Pancreas (tissue), 10 donors: Measurements from ENCODE around the gene SOCS6. TPM values are rescaled to one million over a fixed set of nuclear protein-coding genes. Genes with fewer than 3 reads are reported as not detected.

Experiments
- ATAC-seq, 4 donors: fragments of 200-7000 bp; cut with Tn5 transposase; one replicate each; pipeline versions ENCODE4 v1.8.0 to v1.9.1; 2020; ENCODE audit warnings: mild to moderate bottlenecking in 4 of 4, moderate library complexity in 4 of 4
- DNase-seq, 6 donors: peaks; one replicate each; pipeline ENCODE4 v3.0.0-alpha.2; 2020
- FAIRE-seq: peaks from 2 replicates; lab custom pipeline; 2012; peaks lifted over from hg19 to GRCh38; lab: Jason Lieb, UNC
- H3K27ac ChIP-seq, 4 donors: fragments of 200-600 bp; sonication (generic); 1 replicate in 3 of 4; 2 replicates in 1 of 4; pipeline versions ENCODE4 v1.5.0 to v1.8.0; 2020
- H3K27me3 ChIP-seq, 4 donors: fragments of 200-600 bp; one replicate each; pipeline ENCODE4 v1.8.0; 2021
- H3K36me3 ChIP-seq, 3 donors: fragments of 200-600 bp; sonication (generic) in 1 of 3; one replicate each; pipeline versions ENCODE4 v1.5.0 to v1.8.0; 2020 to 2021
- H3K4me1 ChIP-seq, 3 donors: fragments of 200-600 bp; one replicate each; pipeline ENCODE4 v1.8.0; 2021
- H3K4me3 ChIP-seq, 4 donors: fragments of 200-600 bp; sonication (generic) in 2 of 4; one replicate each; pipeline versions ENCODE4 v1.5.0 to v1.8.0; 2020 to 2021
- H3K9me3 ChIP-seq, 4 donors: fragments of 200-600 bp; one replicate each; pipeline ENCODE4 v1.8.0; 2021
- WGBS, 2 donors: extraction: QIAGEN DNeasy Blood & Tissue Kit; methylation state at CpG; one replicate each; pipeline ENCODE4 v1.1.7; 2013; 5-methylcytosine and 5-hydroxymethylcytosine counted together
- intact Hi-C, 3 donors: fragments of 100-400 bp; cut with DNase I; formaldehyde crosslinking; loops; one replicate each; pipeline versions ENCODE4 v1.11.1 to v1.14.2; 2022
- polyA plus RNA-seq, 2 donors: library from polyadenylated mRNA; stranded (reverse); fragments of 200-250 nt; gene quantifications; one replicate each; pipeline ENCODE4 v1.2.3, GENCODE V29; 2013
- total RNA-seq, 6 donors: library from RNA; stranded (reverse); fragmentation: NEBNext Ultra II Directional in 4 of 6; extraction: Animal tissue kit (Norgen Biotek cat#: 25700) in 4 of 6; gene quantifications; one replicate each; pipeline versions ENCODE4 v1.2.1 to v1.2.4, GENCODE V29; 2021 to 2023
- TF ChIP-seq, protein P1 (sequence below), 4 donors: fragments of 200-600 bp; sonication (generic) in 3 of 4; IDR thresholded peaks; one replicate each; pipeline versions ENCODE4 v1.5.0 to v1.8.0; 2021; ENCODE audit warnings: antibody characterized with exemption in 4 of 4
- donor health status: healthy with polysubstance abuse.
- donor health status: DM: no; HTN: no; CAD: no; lungs with moderate emphysema.
- donor health status: DM: no; HTN: no; CAD: no.
- donor health status: control.
- donor health status: control.
- donor health status: Bipolar disorder and iron deficiency.
- donor health status: DM: yes; HTN: yes; CAD: no.
- donor health status: DM: no; HTN: no; CAD: no.
- donor health status: DM: no; HTN: no; CAD: no.
- donor health status: DM: yes; HTN: yes; CAD: no.

The SOCS6 gene
- total and polyA plus RNA-seq, 8 donors = 3.0 to 18.8 (median 8.0) TPM

DNA sequence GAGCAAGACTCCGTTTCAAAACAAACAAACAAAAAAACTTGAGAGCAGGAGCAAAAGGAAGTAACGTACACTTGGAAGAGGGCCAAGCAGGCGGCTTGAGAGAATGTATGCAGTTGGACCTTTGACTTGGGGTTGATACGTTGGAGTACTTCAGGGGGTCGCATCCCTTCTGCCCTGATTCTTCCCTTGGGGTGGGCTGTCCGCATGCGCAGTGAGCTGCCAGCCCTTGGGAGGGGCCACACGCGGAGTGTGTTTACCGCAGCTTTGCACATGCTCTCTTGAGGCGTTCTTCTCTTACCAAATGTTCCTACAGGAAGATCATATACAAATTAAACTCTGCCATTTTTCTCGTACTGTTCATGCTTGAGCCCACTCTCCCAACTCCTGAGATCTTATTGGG is 38.1 kb upstream of the SOCS6 start:
- no peak for DNase-seq
- no peak for ATAC-seq
- 80 to 81% methylated on average over 12 of the region's 12 CpGs for WGBS, 2 donors
- intact Hi-C loops = no loop called here
- TF ChIP-seq, protein P1, sequence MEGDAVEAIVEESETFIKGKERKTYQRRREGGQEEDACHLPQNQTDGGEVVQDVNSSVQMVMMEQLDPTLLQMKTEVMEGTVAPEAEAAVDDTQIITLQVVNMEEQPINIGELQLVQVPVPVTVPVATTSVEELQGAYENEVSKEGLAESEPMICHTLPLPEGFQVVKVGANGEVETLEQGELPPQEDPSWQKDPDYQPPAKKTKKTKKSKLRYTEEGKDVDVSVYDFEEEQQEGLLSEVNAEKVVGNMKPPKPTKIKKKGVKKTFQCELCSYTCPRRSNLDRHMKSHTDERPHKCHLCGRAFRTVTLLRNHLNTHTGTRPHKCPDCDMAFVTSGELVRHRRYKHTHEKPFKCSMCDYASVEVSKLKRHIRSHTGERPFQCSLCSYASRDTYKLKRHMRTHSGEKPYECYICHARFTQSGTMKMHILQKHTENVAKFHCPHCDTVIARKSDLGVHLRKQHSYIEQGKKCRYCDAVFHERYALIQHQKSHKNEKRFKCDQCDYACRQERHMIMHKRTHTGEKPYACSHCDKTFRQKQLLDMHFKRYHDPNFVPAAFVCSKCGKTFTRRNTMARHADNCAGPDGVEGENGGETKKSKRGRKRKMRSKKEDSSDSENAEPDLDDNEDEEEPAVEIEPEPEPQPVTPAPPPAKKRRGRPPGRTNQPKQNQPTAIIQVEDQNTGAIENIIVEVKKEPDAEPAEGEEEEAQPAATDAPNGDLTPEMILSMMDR (IDR thresholded peaks at IDR 0.05) = no peak
- Histone ChIP-seq H3K9me3 (no peaks in the 10 kb centered on the region), H3K4me1 (no peaks in the 10 kb centered on the region), H3K36me3 (no peaks in the 10 kb centered on the region), H3K4me3 (no peak overlapping the region), H3K27me3 (no peaks in the 10 kb centered on the region), H3K27ac (no peak overlapping the region)
- no peak for FAIRE-seq

DNA sequence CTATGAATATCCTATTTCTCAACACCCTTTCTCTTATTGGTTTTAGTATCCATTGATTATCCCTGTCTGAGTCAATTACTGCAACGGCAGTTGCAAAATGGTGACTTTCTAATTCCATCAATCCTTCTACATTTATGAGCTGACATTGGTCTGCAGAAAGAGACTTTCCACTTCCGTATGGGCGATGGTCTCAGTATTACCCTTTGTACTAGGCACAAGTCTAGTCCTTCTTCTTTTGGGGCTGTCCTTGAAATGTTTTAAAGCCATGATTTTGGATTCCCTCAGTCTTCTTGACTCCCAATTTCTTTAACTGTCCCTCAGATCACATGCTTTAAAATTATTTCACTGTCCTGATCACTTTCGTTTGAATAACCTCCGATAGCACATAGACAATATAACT is 32.7 kb upstream of the SOCS6 start:
- FAIRE-seq (no peak), ATAC-seq (no peak), DNase-seq (no peak)
- intact Hi-C loops = no loop called here
- Histone ChIP-seq H3K27ac (no peak overlapping the region), H3K27me3 (no peaks in the 10 kb centered on the region), H3K4me1 (no peaks in the 10 kb centered on the region), H3K4me3 (no peak overlapping the region), H3K36me3 (no peaks in the 10 kb centered on the region), H3K9me3 (no peaks in the 10 kb centered on the region)
- WGBS, 2 donors = 54 to 66% methylated on average over 5 of the region's 5 CpGs
- TF ChIP-seq, protein P1 (IDR thresholded peaks at IDR 0.05) = no peak

DNA sequence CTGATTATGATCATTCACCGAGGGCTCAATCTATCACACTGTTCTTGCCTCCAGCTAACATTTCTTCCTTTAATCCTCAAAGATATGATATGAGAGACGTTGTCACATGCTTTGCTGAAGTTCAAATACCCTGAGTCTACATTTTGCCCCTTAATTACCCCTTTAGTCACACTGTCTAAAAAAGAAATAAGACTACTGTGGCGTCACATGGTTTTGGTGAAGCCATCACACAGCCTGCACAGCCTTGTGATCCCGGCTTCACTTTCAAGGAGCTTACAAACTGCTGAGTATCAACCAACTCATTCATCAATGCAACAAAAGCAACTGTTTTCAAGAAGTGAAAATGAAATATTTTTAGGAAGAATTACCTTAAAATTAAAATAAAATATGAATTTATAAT is 31.9 kb upstream of the SOCS6 start:
- Histone ChIP-seq H3K4me1 (no peaks in the 10 kb centered on the region), H3K9me3 (no peaks in the 10 kb centered on the region), H3K27me3 (no peaks in the 10 kb centered on the region), H3K4me3 (no peak overlapping the region), H3K36me3 (no peaks in the 10 kb centered on the region), H3K27ac (no peak overlapping the region)
- intact Hi-C loops = no loop called here
- FAIRE-seq (no peak), ATAC-seq (peak in 1 of 4 donors; percentile 42), DNase-seq (no peak)
- WGBS, 2 donors = 33 to 34% methylated on average over 4 of the region's 4 CpGs
- TF ChIP-seq, protein P1 (IDR thresholded peaks at IDR 0.05) = no peak

DNA sequence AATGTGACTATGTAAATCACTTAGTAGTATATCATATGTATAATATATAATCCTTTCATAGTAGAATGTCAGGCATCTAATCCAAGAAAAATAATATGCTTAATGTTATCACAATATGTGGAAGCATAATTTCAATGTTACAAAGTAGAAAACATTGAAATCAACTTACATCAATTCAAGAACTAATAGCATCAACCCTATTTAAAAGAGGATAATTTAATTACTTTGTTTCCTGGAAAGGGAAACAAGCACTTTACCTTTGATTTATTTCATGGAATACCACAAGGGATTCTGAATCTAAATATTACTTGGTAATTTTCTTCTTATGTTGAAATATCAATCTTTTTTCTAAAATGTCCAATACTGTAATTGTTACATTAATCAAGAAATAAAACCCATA is 30.6 kb upstream of the SOCS6 start:
- Histone ChIP-seq H3K9me3 (no peaks in the 10 kb centered on the region), H3K27me3 (no peaks in the 10 kb centered on the region), H3K36me3 (no peaks in the 10 kb centered on the region), H3K27ac (no peak overlapping the region), H3K4me1 (no peaks in the 10 kb centered on the region), H3K4me3 (no peak overlapping the region)
- intact Hi-C loops = no loop called here
- FAIRE-seq (no peak), ATAC-seq (no peak), DNase-seq (no peak)
- TF ChIP-seq, protein P1 (IDR thresholded peaks at IDR 0.05) = no peak

DNA sequence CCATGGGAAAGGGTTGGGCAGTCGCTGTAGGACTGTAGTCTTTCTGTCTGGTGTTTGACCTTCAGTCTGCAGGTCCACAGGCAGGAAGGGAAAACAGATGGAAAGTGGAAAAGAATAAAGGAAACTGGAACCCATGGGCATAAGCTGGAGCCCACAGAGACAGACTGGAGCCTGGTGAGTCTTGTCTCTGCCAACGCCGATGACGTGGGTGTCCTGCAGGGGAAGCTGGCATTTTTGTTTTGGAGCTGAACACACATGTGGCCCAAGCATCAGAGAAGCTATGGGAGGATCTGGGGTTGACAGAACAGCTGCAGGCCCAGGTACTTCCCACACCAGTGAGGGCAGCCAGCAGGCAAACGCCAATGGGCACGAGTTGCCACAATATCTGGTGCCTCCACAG is 28.2 kb upstream of the SOCS6 start:
- no peaks in the 10 kb centered on the region for H3K9me3 ChIP-seq
- DNase-seq (no peak), FAIRE-seq (no peak), ATAC-seq (no peak)
- H3K27ac ChIP-seq = no peak overlapping the region
- no peaks in the 10 kb centered on the region for H3K4me1 ChIP-seq
- intact Hi-C loops = no loop called here
- TF ChIP-seq, protein P1 (IDR thresholded peaks at IDR 0.05) = no peak
- no peaks in the 10 kb centered on the region for H3K27me3 ChIP-seq
- 74 to 84% methylated on average over 6 of the region's 6 CpGs for WGBS, 2 donors
- no peaks in the 10 kb centered on the region for H3K36me3 ChIP-seq
- H3K4me3 ChIP-seq = no peak overlapping the region
